Ovary (tissue), 3 donors: ENCODE results near the gene MOGAT2.

Experiments
- CTCF ChIP-seq, 3 donors: fragments of 450-650 bp in 2 of 3; fragments of 200-600 bp in 1 of 3; IDR thresholded peaks; one replicate each; pipeline versions ENCODE4 v1.5.1 to v1.8.0; 2016 to 2022; ENCODE audit warnings: antibody characterized with exemption in 3 of 3, mild to moderate bottlenecking in 1 of 3
- EP300 ChIP-seq: sonication (generic); formaldehyde crosslinking; IDR thresholded peaks from one replicate; pipeline ENCODE4 v1.6.1; 2017; ENCODE audit warnings: antibody characterized with exemption
- POLR2A ChIP-seq: fragments of 450-650 bp; IDR thresholded peaks from one replicate; pipeline ENCODE4 v1.6.1; 2017; ENCODE audit warnings: antibody characterized with exemption, mild to moderate bottlenecking, moderate library complexity
- donor health status: DM: no; HTN: no; CAD: no.

- TF ChIP-seq CTCF (IDR thresholded peaks at IDR 0.05) (no peak), POLR2A (no peak), EP300 (no peak)
Measured at GRCh38 chr11:75728992-75729391, 11.4 kb downstream of the MOGAT2 start.
